Measurements from ENCODE around the gene DUOXA1. TPM values are rescaled to one million over a fixed set of nuclear protein-coding genes. Genes with fewer than 3 reads are reported as not detected.

The DUOXA1 gene
- total and polyA plus RNA-seq, 2 donors (not counting 1 experiment from before 2014, with no cell fraction given), result not detected

GRCh38 chr15:45114751-45115085 lies 15.0 kb downstream of the DUOXA1 start:
- Histone ChIP-seq H3K9ac (ENCODE audit: insufficient read depth, low read length) (no peak overlapping the region), H3K36me3 (ENCODE audit: control insufficient read depth, insufficient read depth, low read length) (no peaks in the 10 kb centered on the region), H3K4me3 (replicated peaks in 1 of 4; ENCODE audit: control extremely low read depth in 1 of 4, insufficient read depth in 1 of 4, low read depth in 3 of 4, low read length in 4 of 4) (no peak overlapping the region), H3K9me3 (ENCODE audit: control insufficient read depth, insufficient read depth, low read depth, low read length) (no peaks in the 10 kb centered on the region), H3K79me2 (ENCODE audit: control insufficient read depth, insufficient read depth, low read length) (no peaks in the 10 kb centered on the region), H3K27me3 (ENCODE audit: control insufficient read depth, insufficient read depth, low read length) (peaks cover 76% of the 10 kb centered on the region), H3K4me2 (ENCODE audit: extremely low read depth, insufficient read depth, low read length) (no peak overlapping the region), H3K27ac (ENCODE audit: insufficient read depth, low read length) (no peak overlapping the region), H2AFZ (ENCODE audit: low read length) (no peak overlapping the region), H4K20me1 (ENCODE audit: control insufficient read depth, extremely low read depth, insufficient read depth, low read length) (no peaks in the 10 kb centered on the region), H3K4me1 (ENCODE audit: control insufficient read depth, extremely low read depth, insufficient read depth, low read length) (no peaks in the 10 kb centered on the region)
- no peak for TF ChIP-seq EZH2 (IDR thresholded peaks at IDR 0.05; ENCODE audit: low read length, missing control alignments)
- TF ChIP-seq CTCF (conservative IDR thresholded peaks at IDR 0.05 in 1 of 2, IDR thresholded peaks at IDR 0.05 in 1 of 2; ENCODE audit: low read depth in 1 of 2, low read length in 2 of 2), result no peak
- no peak for DNase-seq (ENCODE audit: low read depth in 2 of 2)

GRCh38 chr15:45114076-45114750 lies 15.5 kb downstream of the DUOXA1 start, which contains the start of the genes DUOX2 and DUOXA2:
TSS of gene DUOX2 (minus strand) at chr15:45114172. CDS start at chr15:45113411, 761 bp downstream.
TSS of gene DUOXA2 (plus strand) at chr15:45114326. CDS start at chr15:45114606, 280 bp downstream.
- TF ChIP-seq EZH2 (IDR thresholded peaks at IDR 0.05; ENCODE audit: low read length, missing control alignments) (peak; percentile 27), CTCF (conservative IDR thresholded peaks at IDR 0.05 in 1 of 2, IDR thresholded peaks at IDR 0.05 in 1 of 2; ENCODE audit: low read depth in 1 of 2, low read length in 2 of 2) (no peak)
- peaks cover 80% of the 10 kb centered on the region for H3K27me3 ChIP-seq (ENCODE audit: control insufficient read depth, insufficient read depth, low read length)
- H3K4me1 ChIP-seq (ENCODE audit: control insufficient read depth, extremely low read depth, insufficient read depth, low read length), result no peaks in the 10 kb centered on the region
- H3K9ac ChIP-seq (ENCODE audit: insufficient read depth, low read length), result no peak within 1 kb of the TSS
- no peaks in the 10 kb centered on the region for H3K79me2 ChIP-seq (ENCODE audit: control insufficient read depth, insufficient read depth, low read length)
- no peak within 1 kb of the TSS for H3K4me3 ChIP-seq (replicated peaks in 1 of 4; ENCODE audit: control extremely low read depth in 1 of 4, insufficient read depth in 1 of 4, low read depth in 3 of 4, low read length in 4 of 4)
- no peak within 1 kb of the TSS for H3K4me2 ChIP-seq (ENCODE audit: extremely low read depth, insufficient read depth, low read length)
- no peak within 1 kb of the TSS for H2AFZ ChIP-seq (ENCODE audit: low read length)
- H3K36me3 ChIP-seq (ENCODE audit: control insufficient read depth, insufficient read depth, low read length), result no peaks in the 10 kb centered on the region
- no peak for DNase-seq (ENCODE audit: low read depth in 2 of 2)
- no peaks in the 10 kb centered on the region for H3K9me3 ChIP-seq (ENCODE audit: control insufficient read depth, insufficient read depth, low read depth, low read length)
- no peaks in the 10 kb centered on the region for H4K20me1 ChIP-seq (ENCODE audit: control insufficient read depth, extremely low read depth, insufficient read depth, low read length)
- no peak within 1 kb of the TSS for H3K27ac ChIP-seq (ENCODE audit: insufficient read depth, low read length)

GRCh38 chr15:45113380-45113990 lies 16.2 kb downstream of the DUOXA1 start:
- TF ChIP-seq EZH2 (IDR thresholded peaks at IDR 0.05; ENCODE audit: low read length, missing control alignments) (peak; percentile 92), CTCF (conservative IDR thresholded peaks at IDR 0.05 in 1 of 2, IDR thresholded peaks at IDR 0.05 in 1 of 2; ENCODE audit: low read depth in 1 of 2, low read length in 2 of 2) (no peak)
- no peak overlapping the region for H3K4me3 ChIP-seq (replicated peaks in 1 of 4; ENCODE audit: control extremely low read depth in 1 of 4, insufficient read depth in 1 of 4, low read depth in 3 of 4, low read length in 4 of 4)
- H2AFZ ChIP-seq (ENCODE audit: low read length), result no peak overlapping the region
- H3K9me3 ChIP-seq (ENCODE audit: control insufficient read depth, insufficient read depth, low read depth, low read length), result no peaks in the 10 kb centered on the region
- no peak overlapping the region for H3K27ac ChIP-seq (ENCODE audit: insufficient read depth, low read length)
- no peaks in the 10 kb centered on the region for H3K36me3 ChIP-seq (ENCODE audit: control insufficient read depth, insufficient read depth, low read length)
- no peak overlapping the region for H3K4me2 ChIP-seq (ENCODE audit: extremely low read depth, insufficient read depth, low read length)
- no peaks in the 10 kb centered on the region for H4K20me1 ChIP-seq (ENCODE audit: control insufficient read depth, extremely low read depth, insufficient read depth, low read length)
- no peaks in the 10 kb centered on the region for H3K79me2 ChIP-seq (ENCODE audit: control insufficient read depth, insufficient read depth, low read length)
- H3K27me3 ChIP-seq (ENCODE audit: control insufficient read depth, insufficient read depth, low read length), result peaks cover 80% of the 10 kb centered on the region
- DNase-seq (ENCODE audit: low read depth in 2 of 2), result no peak
- no peaks in the 10 kb centered on the region for H3K4me1 ChIP-seq (ENCODE audit: control insufficient read depth, extremely low read depth, insufficient read depth, low read length)
- no peak overlapping the region for H3K9ac ChIP-seq (ENCODE audit: insufficient read depth, low read length)
